GM12873 (cell line): ENCODE data around the gene NRSN2.

Experiments
- CTCF ChIP-seq: IDR thresholded peaks from 2 replicates; pipeline ENCODE4 v1.5.1; 2012; ENCODE audit warnings: low read depth, mild to moderate bottlenecking, moderate library complexity, low read length, control low read depth; ENCODE audit not compliant: insufficient read depth; ENCODE audit errors: missing control alignments

NRSN2 gene

GRCh38 chr20:346640-347316 is at the start of gene NRSN2:
NRSN2 (plus strand) TSS chr20:347111; CDS start chr20:349644, 2,533 bp downstream.
- no peak for TF ChIP-seq CTCF

- no peak for TF ChIP-seq CTCF
Observed at GRCh38 chr20:297925-298775, 48.8 kb upstream of the NRSN2 start.

- no peak for TF ChIP-seq CTCF
Observed at GRCh38 chr20:298776-299391, 48.0 kb upstream of the NRSN2 start.

- TF ChIP-seq CTCF = no peak
Observed at GRCh38 chr20:300345-300990, 46.4 kb upstream of the NRSN2 start.

- TF ChIP-seq CTCF = no peak
Observed at GRCh38 chr20:301886-302848, 44.7 kb upstream of the NRSN2 start.

GRCh38 chr20:305745-306144 is 41.2 kb upstream of the NRSN2 start:
- no peak for TF ChIP-seq CTCF
